Lower lobe of right lung (tissue), 2 donors: ENCODE measurements around the gene GJA5. TPM values are rescaled to one million over a fixed set of nuclear protein-coding genes. Genes with fewer than 3 reads are reported as not detected.

Experiments used
- ATAC-seq, 2 donors: fragments of 200-7000 bp; cut with Tn5 transposase; one replicate each; pipeline ENCODE4 v1.9.1; 2020 to 2022; ENCODE audit warnings: mild to moderate bottlenecking in 2 of 2, moderate library complexity in 2 of 2
- DNase-seq: peaks from one replicate; pipeline ENCODE4 v3.0.0-alpha.2; 2020
- H3K27ac ChIP-seq: fragments of 200-600 bp; one replicate; pipeline ENCODE4 v1.8.0; 2022
- H3K27me3 ChIP-seq: fragments of 200-600 bp; one replicate; pipeline ENCODE4 v1.8.0; 2022; ENCODE audit warnings: low read depth
- H3K36me3 ChIP-seq: fragments of 200-600 bp; one replicate; pipeline ENCODE4 v1.8.0; 2022; ENCODE audit warnings: mild to moderate bottlenecking
- H3K4me1 ChIP-seq: fragments of 200-600 bp; one replicate; pipeline ENCODE4 v1.8.0; 2022
- H3K4me3 ChIP-seq: fragments of 200-600 bp; one replicate; pipeline ENCODE4 v1.8.0; 2022; ENCODE audit warnings: mild to moderate bottlenecking
- H3K9me3 ChIP-seq: fragments of 200-600 bp; one replicate; pipeline ENCODE4 v1.8.0; 2022
- intact Hi-C: fragments of 100-400 bp; cut with DNase I; formaldehyde crosslinking; loops from one replicate; pipeline ENCODE4 v1.11.0; 2022
- total RNA-seq: library from RNA; stranded (reverse); fragmentation: NEBNext Ultra II Directional; extraction: Animal tissue kit (Norgen Biotek cat#: 25700); gene quantifications from one replicate; pipeline ENCODE4 v1.2.1, GENCODE V29; 2021
- TF ChIP-seq, protein P1 (sequence below): fragments of 200-600 bp; IDR thresholded peaks from one replicate; pipeline ENCODE4 v1.8.0; 2022; ENCODE audit warnings: antibody characterized with exemption, mild to moderate bottlenecking
- donor health status: DM: no; HTN: yes; CAD: no; lungs with severe emphysema.

The GJA5 gene
- total RNA-seq, 1 donor from 2014 or later = 44.5 TPM

DNA sequence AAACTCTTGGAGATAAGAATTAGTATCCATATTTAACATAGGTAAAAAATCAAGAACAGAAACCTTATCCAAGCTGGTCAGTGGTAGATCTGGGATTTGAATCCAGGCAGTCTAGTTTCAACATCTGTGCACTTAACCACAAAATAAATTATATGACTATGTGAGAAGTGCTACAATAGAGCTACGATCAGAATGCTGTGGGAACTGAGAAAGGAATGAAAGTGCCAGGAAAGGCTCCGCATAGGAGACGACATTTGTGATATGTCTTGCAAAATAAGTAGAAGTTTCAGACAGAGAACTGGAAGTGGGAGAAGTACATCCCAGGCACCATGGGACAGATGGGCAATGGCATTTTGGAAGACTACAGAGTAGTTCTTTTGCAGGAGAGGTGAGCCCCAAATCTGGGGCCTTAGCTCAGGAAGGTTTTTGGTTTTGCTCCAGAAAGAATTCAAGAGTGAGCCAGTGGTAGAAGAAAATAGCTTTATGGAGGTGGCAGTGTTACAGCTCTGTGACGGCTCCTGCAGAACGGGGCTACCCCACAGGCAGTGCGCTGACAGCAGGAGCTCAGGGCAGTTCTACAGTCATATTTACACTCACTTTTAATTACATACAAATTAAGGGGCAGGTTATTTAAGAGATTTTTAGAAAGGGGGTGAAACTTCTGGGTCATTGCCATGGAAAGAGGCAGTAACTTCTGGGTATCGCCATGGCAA lies 25.5 kb upstream of the GJA5 start:
- Histone ChIP-seq H3K36me3 (no peaks in the 10 kb centered on the region), H3K4me1 (peaks cover 4% of the 10 kb centered on the region), H3K4me3 (no peak overlapping the region), H3K27me3 (no peaks in the 10 kb centered on the region), H3K27ac (no peak overlapping the region), H3K9me3 (no peaks in the 10 kb centered on the region)
- intact Hi-C loops = no loop called here
- ATAC-seq = no peak
- no peak for DNase-seq
- TF ChIP-seq, protein P1, sequence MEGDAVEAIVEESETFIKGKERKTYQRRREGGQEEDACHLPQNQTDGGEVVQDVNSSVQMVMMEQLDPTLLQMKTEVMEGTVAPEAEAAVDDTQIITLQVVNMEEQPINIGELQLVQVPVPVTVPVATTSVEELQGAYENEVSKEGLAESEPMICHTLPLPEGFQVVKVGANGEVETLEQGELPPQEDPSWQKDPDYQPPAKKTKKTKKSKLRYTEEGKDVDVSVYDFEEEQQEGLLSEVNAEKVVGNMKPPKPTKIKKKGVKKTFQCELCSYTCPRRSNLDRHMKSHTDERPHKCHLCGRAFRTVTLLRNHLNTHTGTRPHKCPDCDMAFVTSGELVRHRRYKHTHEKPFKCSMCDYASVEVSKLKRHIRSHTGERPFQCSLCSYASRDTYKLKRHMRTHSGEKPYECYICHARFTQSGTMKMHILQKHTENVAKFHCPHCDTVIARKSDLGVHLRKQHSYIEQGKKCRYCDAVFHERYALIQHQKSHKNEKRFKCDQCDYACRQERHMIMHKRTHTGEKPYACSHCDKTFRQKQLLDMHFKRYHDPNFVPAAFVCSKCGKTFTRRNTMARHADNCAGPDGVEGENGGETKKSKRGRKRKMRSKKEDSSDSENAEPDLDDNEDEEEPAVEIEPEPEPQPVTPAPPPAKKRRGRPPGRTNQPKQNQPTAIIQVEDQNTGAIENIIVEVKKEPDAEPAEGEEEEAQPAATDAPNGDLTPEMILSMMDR = no peak

DNA sequence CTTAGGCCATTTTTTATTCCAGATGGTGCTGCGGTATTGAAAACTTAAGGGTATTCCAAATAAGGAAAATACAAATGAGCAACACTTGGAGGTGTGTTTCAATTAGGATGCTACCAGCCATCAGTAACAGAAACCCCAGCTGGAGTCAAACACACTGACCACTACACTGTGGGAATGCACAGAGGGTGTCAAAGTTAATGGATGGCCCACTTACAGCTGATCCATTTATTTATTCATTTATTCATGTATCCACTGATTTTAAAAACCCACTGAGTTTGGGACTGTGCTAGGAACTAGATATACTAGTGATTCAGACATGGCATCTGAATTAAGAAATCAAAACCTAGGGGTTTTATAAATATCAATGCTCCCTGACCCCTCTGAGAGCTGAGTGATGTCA lies 24.5 kb upstream of the GJA5 start:
- peaks cover 4% of the 10 kb centered on the region for H3K4me1 ChIP-seq
- ATAC-seq = no peak
- DNase-seq = no peak
- no peak overlapping the region for H3K4me3 ChIP-seq
- no peaks in the 10 kb centered on the region for H3K36me3 ChIP-seq
- intact Hi-C loops = no loop called here
- no peaks in the 10 kb centered on the region for H3K27me3 ChIP-seq
- TF ChIP-seq, protein P1 = no peak
- no peak overlapping the region for H3K27ac ChIP-seq
- no peaks in the 10 kb centered on the region for H3K9me3 ChIP-seq

DNA sequence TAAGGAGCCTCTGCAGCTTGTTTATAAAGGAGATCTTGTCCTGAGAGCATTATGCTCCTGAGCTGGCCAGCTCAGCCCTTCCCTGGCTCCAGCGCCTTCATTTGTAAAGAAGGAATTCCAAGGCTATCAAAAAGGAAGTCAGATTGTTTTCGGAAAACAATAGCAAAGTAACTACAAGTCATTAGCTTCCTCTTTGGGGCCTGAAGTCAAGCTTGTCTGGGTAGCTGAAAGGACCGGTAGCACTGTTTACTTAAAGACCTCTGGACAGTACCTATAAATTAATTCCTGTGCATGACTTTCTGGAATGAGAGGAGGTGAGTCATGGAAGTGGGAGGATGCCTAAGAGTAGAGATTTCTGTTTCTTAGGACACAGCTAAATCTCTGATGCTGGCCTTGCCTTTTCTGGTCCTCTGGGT lies 20.7 kb upstream of the GJA5 start:
- no peak for DNase-seq
- Histone ChIP-seq H3K4me3 (no peak overlapping the region), H3K36me3 (no peaks in the 10 kb centered on the region), H3K4me1 (peaks cover 4% of the 10 kb centered on the region), H3K27me3 (no peaks in the 10 kb centered on the region), H3K27ac (no peak overlapping the region), H3K9me3 (no peaks in the 10 kb centered on the region)
- TF ChIP-seq, protein P1 = no peak
- intact Hi-C loops = no loop called here
- peak in 1 of 2 donors; percentile 37 for ATAC-seq

DNA sequence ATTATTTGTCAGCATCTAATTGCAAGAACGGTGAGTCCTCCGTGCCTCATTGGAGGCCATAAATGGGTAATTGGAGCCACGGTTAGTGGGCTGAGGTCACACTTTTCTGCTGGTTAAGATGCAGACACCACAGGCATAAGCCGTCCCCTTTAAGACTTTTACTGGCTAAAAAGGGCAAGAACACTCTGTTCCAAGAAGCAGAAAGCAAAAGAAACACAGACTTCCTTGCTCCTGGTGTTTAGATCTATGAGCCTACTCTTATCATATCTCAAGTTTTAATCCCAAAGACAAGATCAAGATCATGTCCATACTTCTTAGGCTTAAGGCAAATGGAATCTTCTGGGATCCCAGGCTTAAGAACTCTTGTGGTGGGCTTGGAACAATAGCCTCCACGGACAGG lies 17.3 kb upstream of the GJA5 start:
- H3K27me3 ChIP-seq = no peaks in the 10 kb centered on the region
- no peaks in the 10 kb centered on the region for H3K36me3 ChIP-seq

DNA sequence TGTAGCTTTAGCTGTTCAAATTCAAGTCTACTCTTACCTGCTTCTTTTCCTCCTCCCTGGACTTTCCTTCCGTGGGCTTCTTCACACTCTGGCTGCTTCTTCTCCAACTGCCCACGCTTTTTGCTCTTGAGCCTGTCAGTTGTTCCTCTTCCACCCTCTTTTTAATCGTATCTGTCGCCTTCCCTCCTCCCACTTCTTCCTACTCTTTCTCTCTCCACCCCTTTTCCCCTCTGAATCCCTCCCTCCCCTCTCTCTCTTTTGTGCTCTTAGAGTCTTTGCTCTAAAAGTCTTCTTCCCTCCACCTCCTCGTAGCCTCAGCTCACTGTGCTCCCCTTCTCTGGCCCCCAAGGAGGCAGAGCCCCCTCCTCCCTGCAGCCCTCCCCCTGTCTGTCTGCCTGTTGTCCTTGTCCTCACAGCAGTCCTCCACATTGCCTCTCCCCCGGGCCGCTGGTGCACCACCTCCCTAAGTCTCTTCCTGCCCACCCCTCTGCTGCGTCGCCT lies 12.9 kb upstream of the GJA5 start:
- ATAC-seq = peak in 1 of 2 donors; percentile 24
- H3K27me3 ChIP-seq = no peaks in the 10 kb centered on the region

More for the DNA sequence above, 17.3 kb upstream of the GJA5 start:
- ATAC-seq (no peak), DNase-seq (no peak)
- Histone ChIP-seq H3K4me1 (peaks cover 11% of the 10 kb centered on the region), H3K9me3 (no peaks in the 10 kb centered on the region), H3K4me3 (no peak overlapping the region), H3K27ac (no peak overlapping the region)
- TF ChIP-seq, protein P1 = no peak
- intact Hi-C loops = no loop called here

More for the DNA sequence above, 12.9 kb upstream of the GJA5 start:
- Histone ChIP-seq H3K36me3 (no peaks in the 10 kb centered on the region), H3K27ac (peak overlapping the region; percentile 8), H3K4me1 (peaks cover 49% of the 10 kb centered on the region), H3K4me3 (peak overlapping the region; percentile 41), H3K9me3 (no peaks in the 10 kb centered on the region)
- TF ChIP-seq, protein P1 = no peak
- intact Hi-C loops = no loop called here
- DNase-seq = no peak
